HepG2 (cell line): ENCODE measurements around the gene SH2D6. TPM values are rescaled to one million over a fixed set of nuclear protein-coding genes. Genes with fewer than 3 reads are reported as not detected.

Experiments
- ATAC-seq: fragments of 200-7000 bp; cut with Tn5 transposase; 3 replicates; pipeline ENCODE4 v1.9.1; 2020; ENCODE audit warnings: mild to moderate bottlenecking, moderate library complexity
- BruUV-seq: library from RNA; stranded (reverse); fragments of 400-500 nt; replicated peaks from 2 replicates; lab custom pipeline; 2021; lab: Mats Ljungman, UMichigan
- CTCF ChIA-PET: fragments of 300-600 bp; formaldehyde crosslinking; extraction: SDS; loops from one replicate; lab custom pipeline; 2021; ENCODE audit warnings: low total read pairs, inconsistent platforms, low intra/inter-chr PET ratio; lab: Yijun Ruan, JAX
- POLR2A ChIA-PET: fragments of 350-600 bp; sonication (Branson Sonifier 250); formaldehyde crosslinking; loops from one replicate; lab custom pipeline; 2020; ENCODE audit warnings: antibody characterized with exemption, inconsistent platforms; lab: Yijun Ruan, JAX
- DNase-seq: peaks from one replicate; pipeline ENCODE4 v3.0.0-alpha.2; 2015; ENCODE audit warnings: low spot score
- FAIRE-seq: peaks from 3 replicates; lab custom pipeline; 2011; peaks lifted over from hg19 to GRCh38; lab: Jason Lieb, UNC
- H2AFZ ChIP-seq: one replicate; pipeline ENCODE4 v1.6.1; 2011; ENCODE audit warnings: low read length, inconsistent platforms
- H3K27ac ChIP-seq: fragments of 300-600 bp; 3 replicates; pipeline ENCODE4 v1.8.0; 2011; ENCODE audit warnings: mixed run types, mild to moderate bottlenecking, mixed read lengths, low read length, inconsistent platforms; ENCODE audit not compliant: insufficient read depth; ENCODE audit errors: extremely low read length
- H3K27me3 ChIP-seq, 2 experiments: fragments of 200-600 bp in 1 of 2; 2 replicates in 1 of 2; 3 replicates in 1 of 2; pipeline versions ENCODE4 v1.6.0 to v1.8.0; 2011; ENCODE audit warnings: low read length in 2 of 2, mild to moderate bottlenecking in 2 of 2, moderate library complexity in 2 of 2, inconsistent platforms in 1 of 2; ENCODE audit not compliant: insufficient read depth in 2 of 2, control insufficient read depth in 1 of 2
- H3K36me3 ChIP-seq, 2 experiments: fragments of 200-600 bp in 1 of 2; replicated peaks in 1 of 2; 2 replicates in 1 of 2; 3 replicates in 1 of 2; pipeline versions ENCODE4 v1.5.1 to v1.8.0; 2011; ENCODE audit warnings: low read length in 2 of 2, inconsistent platforms in 1 of 2; ENCODE audit not compliant: insufficient read depth in 2 of 2, control insufficient read depth in 1 of 2
- H3K4me1 ChIP-seq: 2 replicates; pipeline ENCODE4 v1.5.1; 2012; ENCODE audit warnings: low read length, inconsistent platforms; ENCODE audit not compliant: insufficient read depth
- H3K4me2 ChIP-seq: 2 replicates; pipeline ENCODE4 v1.6.0; 2011; ENCODE audit warnings: low read depth, low read length, inconsistent platforms
- H3K4me3 ChIP-seq, 3 experiments: fragments of 200-600 bp in 1 of 3; sonication (generic), shearing (Covaris generic) in 1 of 3; replicated peaks in 1 of 3; 2 replicates each; pipeline ENCODE4 v1.5.1; 2011 to 2016; ENCODE audit warnings: low read length in 3 of 3, inconsistent platforms in 2 of 3, low read depth in 2 of 3, mild to moderate bottlenecking in 2 of 3, control low read depth in 1 of 3, mixed read lengths in 1 of 3; ENCODE audit not compliant: insufficient read depth in 1 of 3
- H3K79me2 ChIP-seq: one replicate; pipeline ENCODE4 v1.6.1; 2011; ENCODE audit warnings: low read length, inconsistent platforms; ENCODE audit not compliant: insufficient read depth
- H3K9ac ChIP-seq: 2 replicates; pipeline ENCODE4 v1.6.0; 2011; ENCODE audit warnings: mild to moderate bottlenecking, low read depth, low read length, inconsistent platforms; ENCODE audit not compliant: insufficient read depth
- H3K9me3 ChIP-seq: 2 replicates; pipeline ENCODE4 v1.5.1; 2012; ENCODE audit warnings: mild to moderate bottlenecking, low read length
- H4K20me1 ChIP-seq: 2 replicates; pipeline ENCODE4 v1.6.0; 2011; ENCODE audit warnings: inconsistent platforms, mild to moderate bottlenecking, low read length, moderate library complexity; ENCODE audit not compliant: insufficient read depth
- ARHGAP35 ChIP-seq: sonication (generic); formaldehyde crosslinking; IDR thresholded peaks from 2 replicates; pipeline ENCODE4 v1.9.0; 2022; ENCODE audit warnings: mild to moderate bottlenecking, inconsistent platforms, moderate library complexity, missing genetic modification reagents, borderline replicate concordance
- ATF3 ChIP-seq: sonication (generic); formaldehyde crosslinking; IDR thresholded peaks from 2 replicates; pipeline ENCODE4 v1.4.0; 2020; ENCODE audit warnings: missing genetic modification reagents
- GATAD2A ChIP-seq: IDR thresholded peaks from 2 replicates; pipeline ENCODE4 v1.6.1; 2016
- HDAC2 ChIP-seq: sonication (generic); formaldehyde crosslinking; IDR thresholded peaks from 2 replicates; pipeline ENCODE4 v1.4.0; 2020; ENCODE audit warnings: missing genetic modification reagents
- KAT8 ChIP-seq: IDR thresholded peaks from 2 replicates; pipeline ENCODE4 v1.6.1; 2016; ENCODE audit warnings: missing genetic modification reagents, missing compliant biosample characterization
- MEIS2 ChIP-seq: sonication (generic); formaldehyde crosslinking; IDR thresholded peaks from 2 replicates; pipeline ENCODE4 v1.9.0; 2021; ENCODE audit warnings: mild to moderate bottlenecking, missing genetic modification reagents
- NR2F6 ChIP-seq, 2 experiments: IDR thresholded peaks; 2 replicates each; pipeline ENCODE4 v1.6.1; 2016; ENCODE audit warnings: antibody characterized with exemption in 1 of 2, mild to moderate bottlenecking in 1 of 2
- REPIN1 ChIP-seq: sonication (generic); formaldehyde crosslinking; IDR thresholded peaks from 2 replicates; pipeline ENCODE4 v1.8.0; 2022; ENCODE audit warnings: missing genetic modification reagents, low read depth, mild to moderate bottlenecking, borderline replicate concordance
- TP53 ChIP-seq: sonication (generic); formaldehyde crosslinking; conservative IDR thresholded peaks from 2 replicates; pipeline ENCODE4 v1.4.0; 2020; ENCODE audit warnings: missing genetic modification reagents
- U2AF1 ChIP-seq: fragments of 200-400 bp; formaldehyde crosslinking; optimal IDR thresholded peaks from 2 replicates; pipeline ENCODE3; 2017; ENCODE audit warnings: mild to moderate bottlenecking, low read depth, low read length
- ZBTB20 ChIP-seq: sonication (generic); formaldehyde crosslinking; IDR thresholded peaks from 2 replicates; pipeline ENCODE4 v1.8.1; 2023; ENCODE audit warnings: missing genetic modification reagents, low read depth, mild to moderate bottlenecking, borderline replicate concordance
- ZFP36L2 ChIP-seq: sonication (generic); formaldehyde crosslinking; IDR thresholded peaks from 2 replicates; pipeline ENCODE4 v1.4.0; 2020; ENCODE audit warnings: missing genetic modification reagents
- ZFP90 ChIP-seq: sonication (generic); formaldehyde crosslinking; IDR thresholded peaks from 2 replicates; pipeline ENCODE4 v1.8.0; 2022; ENCODE audit warnings: missing genetic modification reagents, mild to moderate bottlenecking, inconsistent platforms, borderline replicate concordance
- ZMYM4 ChIP-seq: sonication (generic); formaldehyde crosslinking; IDR thresholded peaks from 2 replicates; pipeline ENCODE4 v1.8.1; 2023; ENCODE audit warnings: mild to moderate bottlenecking, missing genetic modification reagents
- ZNF275 ChIP-seq: sonication (generic); formaldehyde crosslinking; IDR thresholded peaks from 2 replicates; pipeline ENCODE4 v1.8.0; 2022; ENCODE audit warnings: missing genetic modification reagents, mild to moderate bottlenecking, inconsistent platforms, borderline replicate concordance
- ZNF335 ChIP-seq: sonication (generic); formaldehyde crosslinking; IDR thresholded peaks from 2 replicates; pipeline ENCODE4 v1.4.0; 2020; ENCODE audit warnings: missing genetic modification reagents
- ZNF574 ChIP-seq: sonication (generic); formaldehyde crosslinking; IDR thresholded peaks from 2 replicates; pipeline ENCODE4 v1.4.0; 2020; ENCODE audit warnings: missing genetic modification reagents
- ZNF672 ChIP-seq: sonication (generic); formaldehyde crosslinking; IDR thresholded peaks from 2 replicates; pipeline ENCODE4 v1.8.1; 2022; ENCODE audit warnings: missing genetic modification reagents
- ZSCAN25 ChIP-seq: sonication (generic); formaldehyde crosslinking; IDR thresholded peaks from 2 replicates; pipeline ENCODE4 v1.8.0; 2022; ENCODE audit warnings: mild to moderate bottlenecking, missing genetic modification reagents
- ZSCAN9 ChIP-seq: IDR thresholded peaks from 2 replicates; pipeline ENCODE4 v1.6.1; 2016; ENCODE audit warnings: borderline replicate concordance
- WGBS: methylation state at CpG from one replicate; pipeline ENCODE4 v1.1.6; 2017; ENCODE audit warnings: low lambda C conversion rate; 5-methylcytosine and 5-hydroxymethylcytosine counted together
- in situ Hi-C: cut with HindIII; loops from 2 replicates; pipeline ENCODE4 v1.10.0; 2017; ENCODE audit warnings: low pct_unique_long_range_greater_than_20kb; ENCODE audit not compliant: extremely low pct_ligation_motif_present
- intact Hi-C: fragments of 100-400 bp; cut with micrococcal nuclease; formaldehyde crosslinking; loops from one replicate; pipeline ENCODE4 v1.10.0; 2022; ENCODE audit not compliant: unreplicated experiment
- polyA plus RNA-seq, 8 experiments: library from polyadenylated mRNA; depleted of rRNA in 3 of 8; stranded (reverse) in 7 of 8; unstranded in 1 of 8; fragments of >200 nt; fragmentation: Illumina TruSeq in 4 of 8; extraction: Trizol in 4 of 8; gene quantifications; 2 replicates each; pipeline versions ENCODE4 v1.2.1 to v1.2.3, GENCODE V29; 2011 to 2016; ENCODE audit warnings: low read depth in 4 of 8, missing spikeins in 1 of 8, mixed read lengths in 1 of 8; ENCODE audit not compliant: insufficient read depth in 1 of 8
- total RNA-seq, 5 experiments: library from RNA; depleted of rRNA; stranded (reverse); fragments of >200 nt; fragmentation: Illumina TruSeq; extraction: Trizol; gene quantifications; 2 replicates each; pipeline ENCODE4 v1.2.3, GENCODE V29; 2016; ENCODE audit warnings: low read depth in 1 of 5

The SH2D6 gene
- total and polyA plus RNA-seq, 2 of the 13 experiments (the other 11 are each of a cell fraction or from before 2014, with no cell fraction given), result 0.11 to 0.26 TPM

- ChIA-PET CTCF (no interaction called here), POLR2A (interaction anchor here (0.7 to 5.7 kb wide), 10 partner anchors 15 to 635 kb away, joined by 3 to 109 read pairs (median 6); partner anchors contain the start of genes GGCX, MAT2A, POLR1A and PTCD3)
- in situ Hi-C loops (no loop called here), intact Hi-C loops (loop anchor here (1.0 to 5.0 kb wide), 3 partner anchors 51 to 144 kb away; partner anchors contain the start of genes MAT2A and TGOLN2)
- Histone ChIP-seq H3K4me3 (peak overlapping the region; percentile 34 to 66 (median 54); a peak in 5 of 6 replicates), H3K36me3 (no peaks in the 10 kb centered on the region), H3K4me2 (peak overlapping the region; percentile 94), H3K9me3 (no peaks in the 10 kb centered on the region), H3K9ac (peak overlapping the region; percentile 67), H3K27ac (peak overlapping the region; percentile 64), H3K4me1 (peaks cover 82% of the 10 kb centered on the region), H3K79me2 (no peaks in the 10 kb centered on the region), H2AFZ (no peak overlapping the region), H3K27me3 (no peaks in the 10 kb centered on the region), H4K20me1 (no peaks in the 10 kb centered on the region)
- ATAC-seq, result peak; percentile 76
- WGBS, result 4% methylated on average over 11 of the region's 11 CpGs
- peak; percentile 98 for DNase-seq
- peak; percentile 83 for FAIRE-seq
- BruUV-seq, result no TSS peak
- peak; percentile 70 for TF ChIP-seq HDAC2 (CRISPR knock-in tag)
- no peak for TF ChIP-seq ZMYM4
- TF ChIP-seq ZNF275 (CRISPR knock-in tag), result no peak
- TF ChIP-seq REPIN1 (CRISPR knock-in tag), result 0 out of 2 replicates have a peak, but pooled peaks have one; percentile 33
- no peak for TF ChIP-seq ZBTB20 (CRISPR knock-in tag)
- TF ChIP-seq U2AF1, result no peak
- TF ChIP-seq ZSCAN9, result peak; percentile 59; the same call in 1 of the 2 replicates
- peak; percentile 28; the same call in 1 of the 2 replicates for TF ChIP-seq ZNF574
- 0 out of 2 replicates have a peak, but pooled peaks have one; percentile 40 for TF ChIP-seq KAT8 (CRISPR knock-in tag)
- no peak for TF ChIP-seq ZNF335 (CRISPR knock-in tag)
- TF ChIP-seq TP53 (CRISPR knock-in tag), result no peak
- no peak for TF ChIP-seq ARHGAP35
- TF ChIP-seq ZFP90 (CRISPR knock-in tag), result peak; percentile 88
- TF ChIP-seq ZSCAN25 (CRISPR knock-in tag), result no peak
- no peak for TF ChIP-seq ATF3 (CRISPR knock-in tag)
- peak; percentile 81 for TF ChIP-seq NR2F6 (IDR thresholded peaks at IDR 0.05)
- TF ChIP-seq NR2F6 (CRISPR knock-in tag; IDR thresholded peaks at IDR 0.05), result peak; percentile 86
- peak; percentile 91 for TF ChIP-seq MEIS2 (CRISPR knock-in tag)
- TF ChIP-seq ZNF672, result no peak
- TF ChIP-seq GATAD2A (CRISPR knock-in tag), result peak; percentile 59; the same call in 1 of the 2 replicates
- TF ChIP-seq ZFP36L2, result no peak
Measured at GRCh38 chr2:85470850-85471800, 52.6 kb downstream of the SH2D6 start.
